ENCODE data around the gene RAB40B. TPM values are rescaled to one million over a fixed set of nuclear protein-coding genes. Genes with fewer than 3 reads are reported as not detected.

Gene RAB40B
- total and polyA plus RNA-seq, 2 of the 13 experiments (the other 11 are each of a cell fraction or from before 2014, with no cell fraction given), result 6.2 to 6.5 TPM

DNA sequence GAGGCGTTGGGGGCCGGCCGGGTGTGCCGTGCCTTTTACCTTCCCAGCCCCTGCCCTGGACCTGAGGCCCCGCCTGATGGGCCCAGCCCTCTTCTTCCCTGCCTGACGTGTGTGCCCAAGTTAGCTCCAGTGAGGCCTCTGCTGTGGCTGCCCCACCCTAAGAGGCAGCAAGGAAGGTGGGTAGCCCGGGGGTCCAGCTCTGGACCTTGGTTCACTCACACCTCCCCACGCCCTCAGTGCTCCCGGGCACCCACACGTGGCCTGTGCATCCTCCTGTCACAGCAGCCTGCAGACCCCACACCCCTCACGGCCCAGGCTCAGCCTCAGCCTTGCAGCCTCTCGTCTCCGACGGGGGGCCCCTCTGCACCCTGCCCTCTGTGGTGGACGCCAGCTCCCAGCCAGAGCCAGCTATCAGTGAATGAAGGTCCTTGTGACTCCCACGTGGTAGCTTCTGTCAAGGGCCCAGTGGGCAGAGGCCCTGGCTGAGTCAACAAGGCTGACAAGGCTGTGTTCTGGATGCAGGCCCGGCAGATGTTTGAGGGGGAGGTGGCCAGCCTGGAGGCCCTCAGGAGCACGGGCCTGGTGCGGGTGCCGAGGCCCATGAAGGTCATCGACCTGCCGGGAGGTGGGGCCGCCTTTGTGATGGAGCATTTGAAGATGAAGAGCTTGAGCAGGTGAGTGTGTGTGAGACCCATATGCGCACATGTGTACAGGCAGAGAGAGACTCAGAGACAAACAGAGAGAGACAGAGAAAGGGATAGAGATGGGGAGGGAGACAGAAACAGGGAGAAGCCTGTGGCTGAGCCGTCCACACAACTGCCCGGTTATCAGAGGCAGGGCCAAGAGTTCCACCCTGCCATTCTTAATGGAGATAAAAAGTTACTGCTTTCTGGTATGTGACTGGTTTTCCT, 39.7 kb upstream of the RAB40B start (continued):
- TF ChIP-seq SCMH1 (CRISPR knock-in tag; IDR thresholded peaks at IDR 0.05; ENCODE audit: borderline replicate concordance), result no peak
- TF ChIP-seq TBL1XR1 (IDR thresholded peaks at IDR 0.05; ENCODE audit: borderline replicate concordance, low read length, partially characterized antibody), result peak; percentile 27
- TF ChIP-seq, protein P1, sequence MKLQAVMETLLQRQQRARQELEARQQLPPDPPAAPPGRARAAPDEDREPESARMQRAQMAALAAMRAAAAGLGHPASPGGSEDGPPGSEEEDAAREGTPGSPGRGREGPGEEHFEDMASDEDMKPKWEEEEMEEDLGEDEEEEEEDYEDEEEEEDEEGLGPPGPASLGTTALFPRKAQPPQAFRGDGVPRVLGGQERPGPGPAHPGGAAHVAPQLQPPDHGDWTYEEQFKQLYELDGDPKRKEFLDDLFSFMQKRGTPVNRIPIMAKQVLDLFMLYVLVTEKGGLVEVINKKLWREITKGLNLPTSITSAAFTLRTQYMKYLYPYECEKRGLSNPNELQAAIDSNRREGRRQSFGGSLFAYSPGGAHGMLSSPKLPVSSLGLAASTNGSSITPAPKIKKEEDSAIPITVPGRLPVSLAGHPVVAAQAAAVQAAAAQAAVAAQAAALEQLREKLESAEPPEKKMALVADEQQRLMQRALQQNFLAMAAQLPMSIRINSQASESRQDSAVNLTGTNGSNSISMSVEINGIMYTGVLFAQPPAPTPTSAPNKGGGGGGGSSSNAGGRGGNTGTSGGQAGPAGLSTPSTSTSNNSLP (IDR thresholded peaks at IDR 0.05; ENCODE audit: low read depth, low read length), result no peak
- TF ChIP-seq, protein P2, sequence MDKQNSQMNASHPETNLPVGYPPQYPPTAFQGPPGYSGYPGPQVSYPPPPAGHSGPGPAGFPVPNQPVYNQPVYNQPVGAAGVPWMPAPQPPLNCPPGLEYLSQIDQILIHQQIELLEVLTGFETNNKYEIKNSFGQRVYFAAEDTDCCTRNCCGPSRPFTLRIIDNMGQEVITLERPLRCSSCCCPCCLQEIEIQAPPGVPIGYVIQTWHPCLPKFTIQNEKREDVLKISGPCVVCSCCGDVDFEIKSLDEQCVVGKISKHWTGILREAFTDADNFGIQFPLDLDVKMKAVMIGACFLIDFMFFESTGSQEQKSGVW (CRISPR knock-in tag; IDR thresholded peaks at IDR 0.05; ENCODE audit: borderline replicate concordance), result peak; percentile 73; the same call in 1 of the 2 replicates
- peak; percentile 97 for TF ChIP-seq KDM2A (CRISPR knock-in tag; IDR thresholded peaks at IDR 0.05; ENCODE audit: borderline replicate concordance, low read depth)
- TF ChIP-seq, protein P3, sequence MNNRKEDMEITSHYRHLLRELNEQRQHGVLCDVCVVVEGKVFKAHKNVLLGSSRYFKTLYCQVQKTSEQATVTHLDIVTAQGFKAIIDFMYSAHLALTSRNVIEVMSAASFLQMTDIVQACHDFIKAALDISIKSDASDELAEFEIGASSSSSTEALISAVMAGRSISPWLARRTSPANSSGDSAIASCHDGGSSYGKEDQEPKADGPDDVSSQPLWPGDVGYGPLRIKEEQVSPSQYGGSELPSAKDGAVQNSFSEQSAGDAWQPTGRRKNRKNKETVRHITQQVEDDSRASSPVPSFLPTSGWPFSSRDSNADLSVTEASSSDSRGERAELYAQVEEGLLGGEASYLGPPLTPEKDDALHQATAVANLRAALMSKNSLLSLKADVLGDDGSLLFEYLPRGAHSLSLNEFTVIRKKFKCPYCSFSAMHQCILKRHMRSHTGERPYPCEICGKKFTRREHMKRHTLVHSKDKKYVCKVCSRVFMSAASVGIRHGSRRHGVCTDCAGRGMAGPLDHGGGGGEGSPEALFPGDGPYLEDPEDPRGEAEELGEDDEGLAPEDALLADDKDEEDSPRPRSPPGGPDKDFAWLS (CRISPR knock-in tag; IDR thresholded peaks at IDR 0.05; ENCODE audit: borderline replicate concordance), result peak; percentile 98
- TF ChIP-seq, protein P4, sequence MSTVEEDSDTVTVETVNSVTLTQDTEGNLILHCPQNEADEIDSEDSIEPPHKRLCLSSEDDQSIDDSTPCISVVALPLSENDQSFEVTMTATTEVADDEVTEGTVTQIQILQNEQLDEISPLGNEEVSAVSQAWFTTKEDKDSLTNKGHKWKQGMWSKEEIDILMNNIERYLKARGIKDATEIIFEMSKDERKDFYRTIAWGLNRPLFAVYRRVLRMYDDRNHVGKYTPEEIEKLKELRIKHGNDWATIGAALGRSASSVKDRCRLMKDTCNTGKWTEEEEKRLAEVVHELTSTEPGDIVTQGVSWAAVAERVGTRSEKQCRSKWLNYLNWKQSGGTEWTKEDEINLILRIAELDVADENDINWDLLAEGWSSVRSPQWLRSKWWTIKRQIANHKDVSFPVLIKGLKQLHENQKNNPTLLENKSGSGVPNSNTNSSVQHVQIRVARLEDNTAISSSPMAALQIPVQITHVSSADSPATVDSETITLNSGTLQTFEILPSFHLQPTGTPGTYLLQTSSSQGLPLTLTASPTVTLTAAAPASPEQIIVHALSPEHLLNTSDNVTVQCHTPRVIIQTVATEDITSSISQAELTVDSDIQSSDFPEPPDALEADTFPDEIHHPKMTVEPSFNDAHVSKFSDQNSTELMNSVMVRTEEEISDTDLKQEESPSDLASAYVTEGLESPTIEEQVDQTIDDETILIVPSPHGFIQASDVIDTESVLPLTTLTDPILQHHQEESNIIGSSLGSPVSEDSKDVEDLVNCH (CRISPR knock-in tag; IDR thresholded peaks at IDR 0.05), result peak; percentile 91; the same call in 1 of the 2 replicates
- no peak for TF ChIP-seq ZNF530 (CRISPR knock-in tag; IDR thresholded peaks at IDR 0.05; ENCODE audit: low read depth)
- peak; percentile 100 for TF ChIP-seq ARNT2 (CRISPR knock-in tag; IDR thresholded peaks at IDR 0.05; ENCODE audit: low read depth)
- TF ChIP-seq, protein P5, sequence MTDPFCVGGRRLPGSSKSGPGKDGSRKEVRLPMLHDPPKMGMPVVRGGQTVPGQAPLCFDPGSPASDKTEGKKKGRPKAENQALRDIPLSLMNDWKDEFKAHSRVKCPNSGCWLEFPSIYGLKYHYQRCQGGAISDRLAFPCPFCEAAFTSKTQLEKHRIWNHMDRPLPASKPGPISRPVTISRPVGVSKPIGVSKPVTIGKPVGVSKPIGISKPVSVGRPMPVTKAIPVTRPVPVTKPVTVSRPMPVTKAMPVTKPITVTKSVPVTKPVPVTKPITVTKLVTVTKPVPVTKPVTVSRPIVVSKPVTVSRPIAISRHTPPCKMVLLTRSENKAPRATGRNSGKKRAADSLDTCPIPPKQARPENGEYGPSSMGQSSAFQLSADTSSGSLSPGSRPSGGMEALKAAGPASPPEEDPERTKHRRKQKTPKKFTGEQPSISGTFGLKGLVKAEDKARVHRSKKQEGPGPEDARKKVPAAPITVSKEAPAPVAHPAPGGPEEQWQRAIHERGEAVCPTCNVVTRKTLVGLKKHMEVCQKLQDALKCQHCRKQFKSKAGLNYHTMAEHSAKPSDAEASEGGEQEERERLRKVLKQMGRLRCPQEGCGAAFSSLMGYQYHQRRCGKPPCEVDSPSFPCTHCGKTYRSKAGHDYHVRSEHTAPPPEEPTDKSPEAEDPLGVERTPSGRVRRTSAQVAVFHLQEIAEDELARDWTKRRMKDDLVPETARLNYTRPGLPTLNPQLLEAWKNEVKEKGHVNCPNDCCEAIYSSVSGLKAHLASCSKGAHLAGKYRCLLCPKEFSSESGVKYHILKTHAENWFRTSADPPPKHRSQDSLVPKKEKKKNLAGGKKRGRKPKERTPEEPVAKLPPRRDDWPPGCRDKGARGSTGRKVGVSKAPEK (CRISPR knock-in tag; IDR thresholded peaks at IDR 0.05; ENCODE audit: borderline replicate concordance), result peak; percentile 96; the same call in 1 of the 2 replicates
- TF ChIP-seq SP2 (CRISPR knock-in tag; IDR thresholded peaks at IDR 0.05), result peak; percentile 51; the same call in 1 of the 2 replicates
- TF ChIP-seq ZNF629 (CRISPR knock-in tag; conservative IDR thresholded peaks at IDR 0.05), result peak; percentile 75; the same call in 1 of the 2 replicates
- no peak for TF ChIP-seq ATRX (CRISPR knock-in tag; IDR thresholded peaks at IDR 0.05; ENCODE audit: borderline replicate concordance)
